B cell (primary cell): ENCODE results near the gene POU6F1. TPM values are rescaled to one million over a fixed set of nuclear protein-coding genes. Genes with fewer than 3 reads are reported as not detected.
"Not testable (repeated sequence)": the region's sequence is repeated elsewhere in the genome, so short reads cannot be mapped to it uniquely, and the experiment has no call there.

Experiments
- ATAC-seq: fragments of 200-7000 bp; cut with Tn5 transposase; one replicate; pipeline ENCODE4 v1.10.0; 2021; ENCODE audit warnings: low read depth, mild to moderate bottlenecking, moderate number of reproducible peaks, moderate library complexity
- CTCF ChIA-PET: fragments of 350-600 bp; sonication (Branson Sonifier 250); formaldehyde crosslinking; loops from one replicate; lab custom pipeline; 2021; ENCODE audit warnings: antibody characterized with exemption, inconsistent platforms; lab: Charles Lee
- POLR2A ChIA-PET: fragments of 350-600 bp; sonication (Branson Sonifier 250); formaldehyde crosslinking; loops from one replicate; lab custom pipeline; 2021; ENCODE audit warnings: antibody characterized with exemption; lab: Charles Lee
- DNase-seq: peaks from one replicate; pipeline ENCODE4 v3.0.0; 2013
- H2AFZ ChIP-seq: 2 replicates; pipeline ENCODE4 v1.6.1; 2012; ENCODE audit warnings: mild to moderate bottlenecking, low read depth, low read length; ENCODE audit not compliant: insufficient read depth, poor library complexity, severe bottlenecking
- H3K27ac ChIP-seq, 2 donors: 1 replicate in 1 of 2; 2 replicates in 1 of 2; pipeline ENCODE4 v1.5.1; 2012 to 2013; ENCODE audit warnings: low read length in 2 of 2, mild to moderate bottlenecking in 2 of 2, moderate library complexity in 1 of 2
- H3K27me3 ChIP-seq, 4 experiments: fragments of 200-600 bp in 1 of 4; sonication (generic) in 1 of 4; replicated peaks in 1 of 4; 1 replicate in 2 of 4; 2 replicates in 2 of 4; pipeline versions ENCODE4 v1.6.1 to v1.7.0; 2013 to 2016; ENCODE audit warnings: low read length in 3 of 4, mild to moderate bottlenecking in 2 of 4, mixed read lengths in 1 of 4, moderate library complexity in 1 of 4; ENCODE audit not compliant: insufficient read depth in 4 of 4, control insufficient read depth in 3 of 4; ENCODE audit errors: control extremely low read depth in 1 of 4
- H3K36me3 ChIP-seq, 2 experiments: replicated peaks in 1 of 2; 1 replicate in 1 of 2; 2 replicates in 1 of 2; pipeline versions ENCODE4 v1.6.1 to v1.7.1; 2013; ENCODE audit warnings: low read length in 1 of 2; ENCODE audit not compliant: insufficient read depth in 2 of 2, control insufficient read depth in 1 of 2; ENCODE audit errors: control extremely low read depth in 1 of 2, extremely low read depth in 1 of 2
- H3K4me1 ChIP-seq, 2 donors: fragments of 200-600 bp in 1 of 2; sonication (generic) in 1 of 2; 1 replicate in 1 of 2; 2 replicates in 1 of 2; pipeline versions ENCODE4 v1.5.1 to v1.6.1; 2013 to 2017; ENCODE audit warnings: low read length in 2 of 2; ENCODE audit not compliant: control insufficient read depth in 2 of 2, insufficient read depth in 2 of 2
- H3K4me2 ChIP-seq: replicated peaks from 2 replicates; pipeline ENCODE3; 2012; ENCODE audit warnings: mild to moderate bottlenecking, low read depth, low read length; ENCODE audit not compliant: poor library complexity, severe bottlenecking
- H3K4me3 ChIP-seq, 5 experiments: fragments of 200-600 bp in 1 of 5; sonication (generic) in 1 of 5; 1 replicate in 3 of 5; 2 replicates in 2 of 5; pipeline versions ENCODE4 v1.5.1 to v1.7.0; 2011 to 2016; ENCODE audit warnings: low read length in 4 of 5, mild to moderate bottlenecking in 4 of 5, low read depth in 2 of 5, control low read depth in 1 of 5, moderate library complexity in 1 of 5; ENCODE audit not compliant: insufficient read depth in 1 of 5; ENCODE audit errors: control extremely low read depth in 1 of 5, extremely low read depth in 1 of 5
- H3K79me2 ChIP-seq: fragments of 200-600 bp; sonication (generic); one replicate; pipeline ENCODE4 v1.6.0; 2016; ENCODE audit warnings: low read length; ENCODE audit not compliant: control insufficient read depth, insufficient read depth
- H3K9ac ChIP-seq: fragments of 200-600 bp; sonication (generic); 2 replicates; pipeline ENCODE4 v1.6.1; 2017; ENCODE audit warnings: mild to moderate bottlenecking, low read length, moderate library complexity
- H3K9me3 ChIP-seq, 3 donors: one replicate each; pipeline versions ENCODE4 v1.6.1 to v1.7.1; 2013; ENCODE audit warnings: low read length in 2 of 3; ENCODE audit not compliant: control insufficient read depth in 2 of 3, insufficient read depth in 1 of 3; ENCODE audit errors: control extremely low read depth in 1 of 3
- H4K20me1 ChIP-seq: 2 replicates; pipeline ENCODE4 v1.6.0; 2012; ENCODE audit warnings: mild to moderate bottlenecking, low read length; ENCODE audit not compliant: insufficient read depth, control insufficient read depth, poor library complexity, severe bottlenecking
- H3K27ac Mint-ChIP-seq: one replicate; pipeline ENCODE4 v1.8.0; 2021; ENCODE audit warnings: mixed read lengths
- H3K27me3 Mint-ChIP-seq: one replicate; pipeline ENCODE4 v1.8.0; 2021; ENCODE audit warnings: mixed read lengths
- H3K4me1 Mint-ChIP-seq: one replicate; pipeline ENCODE4 v1.8.0; 2021; ENCODE audit warnings: mixed read lengths
- H3K4me3 Mint-ChIP-seq: one replicate; pipeline ENCODE4 v1.8.0; 2021; ENCODE audit warnings: mixed read lengths
- H3K9me3 Mint-ChIP-seq: one replicate; pipeline ENCODE4 v1.8.0; 2022; ENCODE audit warnings: mixed read lengths; ENCODE audit not compliant: insufficient read depth
- CTCF ChIP-seq: fragments of 200-600 bp; IDR thresholded peaks from one replicate; pipeline ENCODE4 v1.8.0; 2022; ENCODE audit warnings: antibody characterized with exemption, mild to moderate bottlenecking
- EZH2 ChIP-seq: IDR thresholded peaks from 2 replicates; pipeline ENCODE4 v1.6.1; 2012; ENCODE audit warnings: borderline replicate concordance, low read depth, mild to moderate bottlenecking, moderate library complexity, low read length; ENCODE audit not compliant: insufficient read depth, poor library complexity, severe bottlenecking
- WGBS: methylation state at CpG from one replicate; pipeline ENCODE4 v1.1.5; 2013; ENCODE audit warnings: missing lambda C conversion rate; ENCODE audit not compliant: insufficient coverage; 5-methylcytosine and 5-hydroxymethylcytosine counted together
- intact Hi-C: fragments of 100-400 bp; cut with micrococcal nuclease; formaldehyde crosslinking; loops from one replicate; pipeline ENCODE4 v1.10.0; 2022
- polyA plus RNA-seq: library from polyadenylated mRNA; depleted of rRNA; stranded (reverse); fragments of >200 nt; gene quantifications from 2 replicates; pipeline ENCODE4 v1.2.3, GENCODE V29; 2012
- total RNA-seq, 2 donors: library from RNA; stranded (reverse); fragments of 120-200 nt in 1 of 2; gene quantifications; 1 replicate in 1 of 2; 2 replicates in 1 of 2; pipeline versions ENCODE4 v1.2.3 to v1.2.4, GENCODE V29; 2013 to 2022

POU6F1 gene
- total and polyA plus RNA-seq, 2 donors (not counting 1 experiment from before 2014, with no cell fraction given), result 27.7 to 62.6 TPM

- Histone ChIP-seq H3K9me3 (no peaks in the 10 kb centered on the region), H3K27ac (no peak overlapping the region), H3K79me2 (no peaks in the 10 kb centered on the region), H3K4me1 (no peaks in the 10 kb centered on the region), H3K9ac (no peak overlapping the region), H3K27me3 (no peaks in the 10 kb centered on the region), H4K20me1 (no peaks in the 10 kb centered on the region), H2AFZ (no peak overlapping the region), H3K4me3 (no peak overlapping the region), H3K36me3 (no peaks in the 10 kb centered on the region), H3K4me2 (no peak overlapping the region)
- Mint-ChIP-seq H3K27me3 (no peaks in the 10 kb centered on the region), H3K4me3 (no peak overlapping the region), H3K27ac (no peak overlapping the region), H3K4me1 (peaks cover 1% of the 10 kb centered on the region), H3K9me3 (no peaks in the 10 kb centered on the region)
- intact Hi-C loops, result no loop called here
- ChIA-PET POLR2A (no interaction called here), CTCF (no interaction called here)
- TF ChIP-seq EZH2 (no peak), CTCF (no peak)
- no peak for ATAC-seq
- DNase-seq, result no peak
- WGBS, result 100% methylated on average over 1 of the region's 3 CpGs
Measured at GRCh38 chr12:51224625-51225024, 6.8 kb upstream of the POU6F1 start.

DNA sequence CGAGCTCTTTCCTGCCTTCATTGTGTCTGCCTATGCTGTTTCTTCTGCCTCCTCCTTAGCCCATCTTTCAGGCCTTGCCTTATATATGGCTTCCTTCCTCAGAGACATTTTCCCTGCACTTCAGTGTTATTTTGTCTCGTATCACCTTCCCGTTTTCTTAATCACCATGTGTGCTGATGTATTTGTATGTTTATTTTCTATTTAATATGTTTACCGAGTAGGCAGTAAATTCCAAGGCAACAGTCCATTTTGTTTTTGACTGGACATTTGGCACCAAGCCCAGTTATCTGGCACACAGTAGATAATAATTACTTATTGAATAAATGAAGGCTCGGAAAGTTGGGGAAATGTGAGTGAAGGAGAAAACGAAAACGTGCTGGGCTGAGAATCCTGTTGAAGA is 4.6 kb upstream of the POU6F1 start:
- peaks cover 3% of the 10 kb centered on the region for H3K79me2 ChIP-seq
- ATAC-seq (no peak), DNase-seq (no peak)
- peaks cover 6 to 11% of the 10 kb centered on the region in 2 donors for H3K4me1 ChIP-seq
- H3K27ac ChIP-seq, result no peak overlapping the region
- Mint-ChIP-seq H3K27me3 (no peaks in the 10 kb centered on the region), H3K9me3 (no peaks in the 10 kb centered on the region), H3K27ac (no peak overlapping the region), H3K4me3 (no peak overlapping the region), H3K4me1 (peaks cover 14% of the 10 kb centered on the region)
- no peak overlapping the region for H3K4me3 ChIP-seq
- TF ChIP-seq CTCF (no peak), EZH2 (no peak)
- ChIA-PET POLR2A (no interaction called here), CTCF (no interaction called here)
- no peak overlapping the region for H3K4me2 ChIP-seq
- no peak overlapping the region for H3K9ac ChIP-seq
- no peaks in the 10 kb centered on the region for H4K20me1 ChIP-seq
- no peaks in the 10 kb centered on the region for H3K36me3 ChIP-seq
- H3K27me3 ChIP-seq, result no peaks in the 10 kb centered on the region
- H2AFZ ChIP-seq, result no peak overlapping the region
- 100% methylated on average over 2 of the region's 7 CpGs for WGBS
- intact Hi-C loops, result no loop called here
- H3K9me3 ChIP-seq, result no peaks in the 10 kb centered on the region

DNA sequence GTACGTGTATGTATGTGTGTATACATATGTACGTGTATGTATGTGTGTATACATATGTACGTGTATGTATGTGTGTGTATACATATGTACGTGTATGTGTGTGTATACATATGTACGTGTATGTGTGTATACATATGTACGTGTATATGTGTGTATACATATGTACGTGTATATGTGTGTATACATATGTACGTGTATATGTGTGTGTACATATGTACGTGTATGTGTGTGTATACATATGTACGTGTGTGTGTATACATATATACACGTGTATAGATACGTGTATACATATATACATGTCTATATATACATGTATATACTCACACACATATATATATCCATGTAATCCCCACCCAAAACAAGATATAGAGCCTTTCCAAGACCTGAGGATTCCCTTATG is 2.0 kb upstream of the POU6F1 start:
- intact Hi-C loops, result loop anchor here (2.0 to 5.0 kb wide), 4 partner anchors 105 to 1787 kb away; partner anchors contain the start of genes BIN2 and EIF4B
- H3K4me3 ChIP-seq, POLR2A ChIA-PET, CTCF ChIA-PET, H4K20me1 ChIP-seq, DNase-seq, H3K27me3 ChIP-seq, H2AFZ ChIP-seq, H3K27me3 Mint-ChIP-seq, H3K79me2 ChIP-seq, H3K27ac ChIP-seq, ATAC-seq, H3K27ac Mint-ChIP-seq, H3K9me3 Mint-ChIP-seq, H3K9me3 ChIP-seq, H3K36me3 ChIP-seq, H3K9ac ChIP-seq, H3K4me2 ChIP-seq, H3K4me3 Mint-ChIP-seq: not testable (repeated sequence)
- peaks cover 6 to 18% of the 10 kb centered on the region in 2 donors for H3K4me1 ChIP-seq
- peaks cover 19% of the 10 kb centered on the region for H3K4me1 Mint-ChIP-seq
- 96% methylated on average over 5 of the region's 12 CpGs for whole genome bisulfite sequencing
